CD4-positive, alpha-beta T cell treated with Interleukin-10 for 1 hour (primary cell): ENCODE data around the gene CDY1.
"Not testable (repeated sequence)": the region's sequence is repeated elsewhere in the genome, so short reads cannot be mapped to it uniquely, and the experiment has no call there.

Experiments used
- DNase-seq: peaks from one replicate; pipeline ENCODE4 v3.0.0-alpha.2; 2020

CDY1 gene

GRCh38 chrY:25621817-25622216 is at the start of gene CDY1:
Gene CDY1 (plus strand): TSS chrY:25622117. CDS start chrY:25622443, 326 bp downstream.
- not testable (repeated sequence) for DNase-seq

- not testable (repeated sequence) for DNase-seq
Observed at GRCh38 chrY:25593336-25593735, 28.6 kb upstream of the CDY1 start.

- DNase-seq = not testable (repeated sequence)
Observed at GRCh38 chrY:25620209-25620608, 1.7 kb upstream of the CDY1 start.

GRCh38 chrY:25626524-25626923 is 4.6 kb downstream of the CDY1 start:
- not testable (repeated sequence) for DNase-seq

GRCh38 chrY:25630383-25631112 is 8.6 kb downstream of the CDY1 start:
- not testable (repeated sequence) for DNase-seq

- DNase-seq = not testable (repeated sequence)
Observed at GRCh38 chrY:25639852-25640251, 17.9 kb downstream of the CDY1 start.

GRCh38 chrY:25643024-25643915 is 21.4 kb downstream of the CDY1 start:
- DNase-seq = not testable (repeated sequence)
